GM19452 (cell line): ENCODE results near the gene C6orf89.

Experiments
- ATAC-seq: cut with Tn5 transposase; IDR thresholded peaks from one replicate; pipeline ENCODE4 v1.9.1; 2021; ENCODE audit not compliant: unreplicated experiment

Gene C6orf89

DNA sequence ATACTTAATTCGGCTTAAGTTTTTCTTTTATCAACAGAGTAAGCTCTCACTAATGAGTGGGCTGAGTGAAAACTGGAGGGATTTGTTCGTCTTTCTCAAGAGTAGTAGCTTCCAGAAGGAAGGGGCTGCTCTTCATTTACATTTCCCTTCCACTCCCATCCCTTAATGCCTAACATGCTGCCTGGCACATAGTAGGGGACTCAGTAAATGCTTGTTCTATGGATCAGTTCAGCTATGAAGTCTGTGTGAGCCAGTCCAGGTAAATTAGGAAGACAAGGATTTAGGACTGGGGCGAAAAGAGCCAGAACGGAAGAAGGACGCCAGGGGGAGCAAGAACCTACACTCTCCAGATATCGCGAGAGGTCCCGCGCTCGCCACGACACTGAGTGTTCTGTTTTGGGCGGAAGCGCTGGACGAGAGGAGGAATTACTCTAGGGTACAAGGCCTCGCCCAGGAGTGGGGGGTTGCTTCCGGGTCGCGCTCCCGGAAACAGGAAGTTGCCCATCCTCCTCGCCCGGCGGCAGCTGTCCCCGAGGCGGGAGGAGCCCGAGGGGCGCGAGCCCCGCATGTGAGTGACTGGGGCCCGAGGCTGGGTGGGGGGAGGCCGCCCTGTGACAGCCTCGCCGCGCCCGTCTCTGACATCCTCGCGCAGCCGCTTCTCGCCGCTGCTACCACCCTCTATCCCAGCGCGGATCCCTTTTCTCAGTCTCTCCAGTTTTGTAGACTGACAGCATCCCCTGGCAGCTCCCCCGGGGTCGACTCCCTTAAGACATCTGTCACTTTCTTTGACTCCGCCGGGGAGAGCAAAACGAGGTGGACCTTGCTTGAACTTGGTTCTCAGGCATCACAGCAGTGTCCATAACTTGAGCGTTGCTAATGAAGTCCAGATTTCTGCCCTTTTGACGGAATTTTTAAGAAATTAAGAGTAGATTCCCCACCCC is at the start of gene C6orf89:
C6orf89 (plus strand) TSS at position 492 of the 941 bp plus-strand sequence. CDS start 13,493 bp downstream, outside the sequence.
- peak; percentile 89 for ATAC-seq

- ATAC-seq: no peak
Measured at GRCh38 chr6:36836111-36837021, 49.4 kb upstream of the C6orf89 start.

DNA sequence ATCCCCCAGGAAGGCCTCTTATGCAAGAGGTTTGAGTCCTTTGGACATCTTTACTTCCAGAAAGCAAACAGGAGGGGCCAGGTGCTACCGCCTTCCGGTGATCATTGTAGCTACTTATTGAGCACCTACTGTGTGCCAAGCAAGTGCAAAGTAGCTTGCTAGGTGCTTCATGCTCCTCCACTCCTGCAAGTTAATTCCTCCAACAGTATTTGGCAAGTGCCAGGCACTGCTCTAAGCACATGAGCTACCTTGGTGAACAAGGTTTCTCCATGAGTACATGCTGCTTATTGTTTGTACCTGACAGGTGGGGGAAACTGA is 48.8 kb upstream of the C6orf89 start:
- ATAC-seq: no peak

GRCh38 chr6:36837686-36838085 is 48.1 kb upstream of the C6orf89 start:
- no peak for ATAC-seq

DNA sequence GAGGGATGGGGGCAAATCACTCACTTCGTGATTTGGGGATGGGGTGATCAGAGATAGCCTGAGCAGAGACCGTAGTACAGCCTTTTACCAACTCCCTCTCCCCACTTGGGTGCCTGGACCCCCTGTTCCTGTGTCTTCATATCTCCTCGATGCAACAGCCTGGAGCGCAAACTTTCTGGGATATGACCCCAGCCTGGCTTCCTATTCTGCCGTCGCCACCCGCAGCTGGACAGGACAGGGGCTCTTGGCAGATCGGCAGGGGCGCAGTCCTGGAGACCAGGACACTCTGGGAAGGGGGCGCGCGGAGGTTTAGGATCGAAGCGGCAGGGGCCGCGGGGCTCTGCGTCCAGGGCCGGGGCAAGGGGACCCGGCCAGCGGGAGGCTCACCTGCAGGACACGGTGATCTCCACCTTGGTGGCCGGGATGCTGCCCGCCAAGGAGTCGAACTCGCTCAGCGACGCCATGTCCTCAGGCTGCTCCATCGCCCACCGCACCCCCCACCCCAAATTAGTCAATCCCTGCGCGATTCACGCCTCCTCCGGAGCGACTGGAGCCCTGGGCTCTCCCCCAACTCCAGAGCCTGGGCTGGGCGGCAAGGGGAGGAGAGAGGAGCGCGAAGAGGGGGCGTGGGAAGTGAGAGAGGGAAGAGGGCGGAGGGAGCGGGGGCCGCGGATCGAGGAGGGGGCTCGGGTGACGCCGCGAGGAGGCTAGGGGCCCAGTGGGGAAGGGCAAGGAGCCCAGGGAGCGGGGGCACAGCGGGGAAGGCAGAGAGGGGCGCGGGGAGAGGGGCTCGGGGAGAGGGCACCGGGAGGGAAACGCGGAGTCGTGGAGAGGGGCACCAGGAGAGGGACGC is 46.6 kb upstream of the C6orf89 start, which contains the start of gene CPNE5:
CPNE5 (minus strand) TSS at position 549 of the 853 bp plus-strand sequence; CDS start at position 482, 67 bp downstream.
- ATAC-seq: no peak

DNA sequence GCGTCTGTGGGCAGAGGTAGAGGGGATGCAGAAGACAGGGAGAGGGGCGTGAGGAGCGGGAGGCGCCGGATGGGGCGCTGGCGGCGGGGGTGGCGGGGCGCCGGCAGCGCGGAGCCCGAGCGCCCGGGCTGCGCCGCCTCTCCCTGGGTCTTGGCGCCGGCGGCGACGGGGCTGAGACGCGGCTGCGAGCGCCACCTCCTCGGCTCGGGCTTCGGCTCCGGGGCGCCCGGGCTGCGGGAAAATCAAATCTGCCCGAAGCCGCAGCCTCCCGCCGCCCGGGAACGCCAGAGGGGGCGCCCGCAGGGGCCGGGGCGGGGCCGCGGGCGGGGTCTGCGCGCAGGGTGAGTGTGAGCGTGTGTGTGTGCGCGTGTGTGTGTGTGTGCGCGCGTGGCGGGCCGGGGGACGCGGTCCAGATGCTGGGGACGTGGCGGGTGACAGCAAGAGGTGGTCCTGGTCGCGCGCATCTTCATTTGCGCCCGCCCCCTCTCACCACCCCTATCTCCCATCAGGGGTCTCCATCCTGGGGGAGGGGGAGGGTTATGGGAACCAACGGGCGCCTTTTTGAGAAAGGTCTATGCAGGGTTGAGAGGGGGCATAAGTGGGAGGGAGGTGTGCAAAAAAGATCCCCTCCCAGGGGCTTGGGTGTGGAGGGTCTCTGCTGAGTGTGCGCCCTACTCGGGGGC is 45.9 kb upstream of the C6orf89 start:
- no peak for ATAC-seq

DNA sequence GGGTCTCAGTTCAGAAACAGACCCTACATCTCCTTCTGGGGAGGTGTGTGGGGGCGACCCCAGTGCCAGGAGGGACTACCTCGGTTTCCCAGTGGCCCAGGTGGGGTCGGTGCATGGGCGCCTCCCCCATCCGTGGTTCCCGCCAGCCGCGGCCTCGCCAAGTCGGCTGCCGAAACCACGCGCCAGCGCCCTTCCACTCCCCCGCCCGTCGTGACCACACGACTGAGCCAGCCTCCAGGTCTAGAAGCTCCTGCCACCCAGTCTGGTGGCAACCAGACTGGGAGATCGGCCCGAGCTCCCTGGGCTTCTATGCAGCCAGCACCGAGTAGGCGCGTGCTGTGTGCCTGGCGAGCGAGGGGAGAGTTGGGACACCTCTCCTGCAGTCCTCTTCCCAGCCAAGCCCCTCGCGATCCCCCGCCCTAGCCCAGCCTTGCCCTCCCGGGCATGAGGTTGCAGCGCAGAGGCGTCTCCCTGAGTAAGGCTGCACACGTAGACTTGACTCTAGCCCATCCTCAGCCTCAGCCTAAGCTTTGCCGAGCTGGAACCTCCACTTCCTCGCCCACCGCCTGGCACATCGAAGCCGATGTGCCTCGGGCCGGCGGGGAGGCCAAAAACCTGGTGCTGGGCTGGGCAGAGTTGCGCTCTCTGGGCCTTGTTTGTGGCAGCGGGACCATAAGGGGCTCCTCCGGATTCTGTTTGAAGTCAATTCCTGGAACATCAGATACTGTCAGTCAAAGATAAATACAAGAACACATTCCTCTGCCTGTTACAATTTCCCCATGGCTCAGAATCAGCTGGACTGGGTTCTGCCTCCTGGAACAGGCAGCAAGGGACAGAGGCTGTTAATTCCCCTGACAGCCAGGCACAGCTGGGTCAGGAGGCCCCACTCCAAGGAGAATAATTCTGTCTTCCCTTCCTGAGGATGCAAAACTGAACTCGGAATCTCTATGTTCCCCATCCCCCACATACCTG is 45.0 kb upstream of the C6orf89 start:
- ATAC-seq: no peak

DNA sequence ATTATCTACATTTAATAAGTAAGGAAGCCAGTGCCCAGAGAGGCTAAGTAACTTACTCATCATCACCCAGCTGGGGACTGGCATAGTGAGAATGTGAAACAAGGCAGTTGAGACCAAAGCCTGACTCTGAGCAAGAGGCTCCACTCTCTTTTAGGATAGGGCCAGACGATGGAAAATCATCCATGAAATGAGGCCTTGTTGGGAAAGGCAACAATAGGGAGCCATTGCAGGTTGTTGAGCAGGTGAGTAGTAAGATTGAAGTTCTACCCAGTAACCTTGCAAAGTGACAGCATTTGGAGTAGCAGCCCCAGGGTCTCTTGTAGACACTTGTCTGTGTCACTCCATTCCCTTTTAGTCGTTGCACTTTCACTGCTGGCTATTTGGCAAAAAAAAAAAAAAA is 44.0 kb upstream of the C6orf89 start:
- ATAC-seq: no peak

DNA sequence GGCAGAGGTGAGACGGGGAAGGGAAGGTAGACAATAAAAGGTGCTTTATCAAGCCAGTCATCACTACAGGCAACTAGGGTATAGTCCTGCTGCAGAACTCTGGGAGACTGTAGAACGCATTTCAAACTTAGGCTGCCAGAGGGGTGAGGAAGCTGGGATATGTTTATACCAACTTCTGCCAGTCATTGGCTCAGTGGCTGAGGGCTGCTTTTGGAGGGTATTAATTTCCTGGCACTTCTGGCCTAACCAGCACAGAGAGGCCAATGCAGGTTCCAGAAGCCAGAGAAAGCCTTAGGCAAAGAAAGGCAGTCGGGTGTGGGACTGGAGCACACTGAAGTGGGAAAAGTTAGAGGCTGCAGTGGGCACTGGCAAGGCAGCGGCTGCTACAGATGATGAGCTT is 42.6 kb upstream of the C6orf89 start:
- no peak for ATAC-seq

DNA sequence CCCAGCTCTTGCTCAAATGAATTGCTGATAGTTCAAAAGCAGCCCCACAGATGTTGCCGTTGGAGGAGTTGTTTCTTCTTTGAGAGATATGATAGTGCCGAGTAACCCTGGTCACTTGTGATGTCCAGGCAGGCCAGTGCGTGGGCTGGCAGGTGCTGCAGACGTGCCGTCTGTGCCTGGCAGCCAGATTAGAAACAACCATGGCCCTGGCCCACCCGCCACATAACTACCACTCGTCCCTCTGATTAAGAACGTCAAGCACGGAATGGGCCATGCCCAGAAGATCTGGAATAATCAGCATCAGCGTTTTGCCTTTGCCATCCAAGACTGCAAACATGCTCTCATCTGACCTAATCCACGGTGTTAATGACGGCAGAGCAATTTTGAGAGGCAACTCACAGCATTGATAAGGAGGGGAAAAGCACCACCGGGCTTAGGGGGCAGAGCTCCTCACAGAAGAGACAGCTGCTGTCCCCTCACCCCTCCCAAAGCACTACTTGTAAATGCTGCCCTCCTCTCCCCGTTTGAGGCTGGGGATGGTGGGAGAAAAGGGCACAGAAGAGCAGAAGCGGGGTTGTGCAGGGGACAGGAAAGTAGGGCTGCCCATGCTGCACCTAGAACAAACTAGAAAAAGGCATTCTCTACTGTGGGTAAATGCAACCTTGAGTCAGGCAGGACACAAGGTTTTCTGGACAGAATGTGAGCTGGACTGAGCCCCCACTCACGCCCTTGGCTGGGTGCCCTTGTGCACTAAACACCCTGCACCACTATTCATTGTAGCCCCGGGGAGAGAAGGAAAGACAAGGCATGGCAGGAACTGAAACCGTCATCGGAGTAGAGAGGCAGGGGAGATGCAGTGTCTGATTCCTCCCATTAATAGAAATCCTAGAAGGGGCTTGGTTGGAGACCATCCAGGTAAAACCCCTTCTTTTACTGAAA is 41.3 kb upstream of the C6orf89 start:
- ATAC-seq: no peak

DNA sequence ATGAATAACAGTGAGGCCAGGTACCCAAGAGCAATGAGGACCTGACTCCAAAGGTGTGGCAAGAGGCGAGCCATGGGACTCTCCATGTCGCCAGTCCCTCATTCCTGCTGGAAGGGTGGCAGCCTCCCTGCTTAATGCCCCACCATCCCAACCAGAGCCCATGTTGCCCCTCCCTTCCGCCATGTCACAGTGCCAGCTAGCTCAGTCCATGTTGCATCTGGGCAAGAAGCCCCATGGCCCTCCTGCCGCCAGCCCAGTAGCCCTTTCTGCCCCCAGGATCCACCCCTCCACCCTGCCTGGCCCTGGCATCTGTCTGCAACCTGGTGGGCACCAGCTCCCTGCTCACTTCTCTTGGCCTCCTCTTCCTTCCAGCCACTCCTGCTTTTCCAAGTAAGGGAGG is 40.5 kb upstream of the C6orf89 start:
- no peak for ATAC-seq

DNA sequence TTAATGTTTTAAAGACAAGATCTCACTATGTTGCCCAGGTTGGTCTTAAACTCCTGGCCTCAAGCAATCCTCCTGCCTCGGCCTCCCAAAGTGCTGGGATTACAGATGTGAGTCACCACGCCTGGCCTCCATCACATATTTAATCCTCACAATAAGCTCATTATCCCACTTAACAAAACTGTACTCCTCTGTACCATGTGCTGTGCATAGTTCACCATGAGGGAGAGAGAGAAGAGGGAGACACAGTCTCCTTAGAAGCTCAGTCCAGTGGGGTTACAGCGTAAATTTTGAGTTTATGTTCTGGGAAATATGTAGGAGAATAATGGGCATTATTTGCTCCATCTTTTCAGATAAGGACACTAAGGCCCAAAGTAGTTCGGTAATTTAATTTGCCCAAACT is 38.6 kb upstream of the C6orf89 start:
- no peak for ATAC-seq

DNA sequence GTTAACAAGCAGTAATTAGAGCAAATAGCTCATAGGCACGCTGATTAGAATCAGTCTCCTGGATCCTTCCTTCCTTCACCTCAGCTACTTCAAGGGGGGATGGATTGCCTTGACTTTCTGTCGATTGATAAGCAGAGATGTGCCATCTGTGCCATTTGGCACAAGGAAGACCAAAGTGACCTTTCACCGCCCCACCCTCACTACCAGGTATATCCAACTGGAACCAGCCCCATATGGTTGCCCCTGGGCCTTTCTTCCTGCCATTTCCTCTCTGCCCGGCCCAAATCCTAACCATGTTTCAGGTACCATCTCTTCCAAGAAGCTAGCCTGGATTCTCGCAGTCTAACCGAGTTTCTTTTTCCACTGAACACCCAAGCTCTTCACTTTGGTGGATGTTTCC is 37.8 kb upstream of the C6orf89 start:
- no peak for ATAC-seq

- ATAC-seq: no peak
Measured at GRCh38 chr6:36848658-36849441, 36.9 kb upstream of the C6orf89 start.

- ATAC-seq: no peak
Measured at GRCh38 chr6:36850021-36850420, 35.7 kb upstream of the C6orf89 start.

DNA sequence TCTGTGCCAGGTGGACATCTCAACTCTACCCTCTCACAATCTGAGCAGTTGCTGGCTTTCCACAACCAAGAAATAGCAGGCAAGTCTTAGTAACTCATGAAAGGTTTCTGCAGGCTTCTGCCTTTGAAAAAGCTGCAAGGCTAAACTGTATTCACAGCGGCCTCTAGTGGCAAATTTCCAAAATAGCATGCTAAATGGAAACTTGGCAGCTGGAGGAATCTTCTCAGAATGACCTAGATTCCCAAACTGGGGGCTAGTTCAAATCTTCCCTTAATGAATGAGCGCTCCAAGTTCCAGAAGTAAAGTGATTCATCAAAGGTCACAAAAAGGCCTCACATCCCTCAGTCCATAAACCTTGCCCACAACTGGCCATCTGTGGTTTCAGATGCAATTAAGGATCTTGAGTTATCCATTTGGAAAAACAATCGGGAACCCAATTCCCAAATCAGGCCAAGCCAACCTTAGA is 34.6 kb upstream of the C6orf89 start:
- no peak for ATAC-seq

- no peak for ATAC-seq
Measured at GRCh38 chr6:36851626-36852025, 34.1 kb upstream of the C6orf89 start.
